PC-9 (cell line): ENCODE measurements around the gene UTP25. TPM values are rescaled to one million over a fixed set of nuclear protein-coding genes. Genes with fewer than 3 reads are reported as not detected.

Experiments used
- BruUV-seq: library from RNA; stranded (reverse); fragments of 400-500 nt; replicated peaks from 2 replicates; lab custom pipeline; 2021; lab: Mats Ljungman, UMichigan
- CTCF ChIA-PET: fragments of 300-600 bp; sonication (Branson Sonifier 250); formaldehyde crosslinking; loops from one replicate; lab custom pipeline; 2022; ENCODE audit warnings: antibody characterized with exemption; lab: Charles Lee
- POLR2A ChIA-PET: fragments of 300-600 bp; sonication (Branson Sonifier 250); formaldehyde crosslinking; loops from one replicate; lab custom pipeline; 2022; ENCODE audit warnings: antibody characterized with exemption; ENCODE audit not compliant: unreplicated experiment; lab: Charles Lee
- DNase-seq, 2 experiments: peaks; one replicate each; pipeline versions ENCODE4 v3.0.0 to v3.0.0-alpha.2; 2015 to 2022; ENCODE audit warnings: mixed read lengths in 1 of 2
- H2AFZ ChIP-seq: fragments of 200-600 bp; sonication (generic); 2 replicates; pipeline ENCODE4 v1.8.1; 2017; ENCODE audit warnings: antibody characterized with exemption
- H3F3A ChIP-seq: fragments of 200-600 bp; sonication (generic); 2 replicates; pipeline ENCODE4 v1.8.1; 2017; ENCODE audit warnings: antibody characterized with exemption, mild to moderate bottlenecking, low read depth; ENCODE audit not compliant: insufficient read depth
- H3K27ac ChIP-seq: fragments of 200-600 bp; sonication (generic); 2 replicates; pipeline ENCODE4 v1.6.1; 2016; ENCODE audit warnings: mixed run types
- H3K27me3 ChIP-seq: fragments of 200-600 bp; sonication (generic); 2 replicates; pipeline ENCODE4 v1.6.1; 2016; ENCODE audit warnings: low read depth, mixed run types; ENCODE audit not compliant: insufficient read depth
- H3K36me3 ChIP-seq: fragments of 200-600 bp; sonication (generic); 2 replicates; pipeline ENCODE4 v1.6.1; 2016; ENCODE audit warnings: low read depth, mixed run types
- H3K4me1 ChIP-seq: fragments of 200-600 bp; sonication (generic); replicated peaks from 2 replicates; pipeline ENCODE4 v1.6.1; 2016; ENCODE audit warnings: mixed run types; ENCODE audit not compliant: insufficient read depth
- H3K4me2 ChIP-seq: fragments of 200-600 bp; sonication (generic); 2 replicates; pipeline ENCODE4 v1.6.1; 2017; ENCODE audit warnings: mixed run types
- H3K4me3 ChIP-seq: fragments of 200-600 bp; sonication (generic); 2 replicates; pipeline ENCODE4 v1.6.1; 2016; ENCODE audit warnings: mixed run types
- H3K79me2 ChIP-seq: fragments of 200-600 bp; sonication (generic); 2 replicates; pipeline ENCODE4 v1.6.1; 2017; ENCODE audit warnings: low read depth, mixed run types
- H3K9me2 ChIP-seq: fragments of 200-600 bp; sonication (generic); 2 replicates; pipeline ENCODE4 v1.8.1; 2017; ENCODE audit warnings: mild to moderate bottlenecking; ENCODE audit not compliant: insufficient read depth
- H3K9me3 ChIP-seq: fragments of 200-600 bp; sonication (generic); 2 replicates; pipeline ENCODE4 v1.8.1; 2016; ENCODE audit warnings: low read depth; ENCODE audit not compliant: insufficient read depth
- H4K20me1 ChIP-seq: fragments of 200-600 bp; sonication (generic); 2 replicates; pipeline ENCODE4 v1.8.1; 2017; ENCODE audit not compliant: insufficient read depth
- CTCF ChIP-seq: fragments of 200-600 bp; sonication (generic); conservative IDR thresholded peaks from 2 replicates; pipeline ENCODE4 v1.6.1; 2017; ENCODE audit warnings: mixed run types, antibody characterized with exemption, mild to moderate bottlenecking, moderate library complexity
- EZH2 ChIP-seq: fragments of 200-600 bp; sonication (generic); IDR thresholded peaks from 2 replicates; pipeline ENCODE4 v1.8.0; 2017; ENCODE audit warnings: antibody characterized with exemption, low read depth
- intact Hi-C: fragments of 100-400 bp; cut with micrococcal nuclease; formaldehyde crosslinking; loops from one replicate; pipeline ENCODE4 v1.10.0; 2022; ENCODE audit not compliant: unreplicated experiment
- total RNA-seq: library from RNA; stranded (reverse); gene quantifications from 2 replicates; pipeline ENCODE4 v1.2.3, GENCODE V29; 2021

UTP25 gene
- total RNA-seq, 1 experiment from 2014 or later: 9.3 TPM

GRCh38 chr1:209822706-209823105 is 5.1 kb upstream of the UTP25 start:
- no TSS peak for BruUV-seq
- no peaks in the 10 kb centered on the region for H3K27me3 ChIP-seq
- DNase-seq: no peak
- peak overlapping the region; percentile 25; the same call in 1 of the 2 replicates for H3K4me2 ChIP-seq
- H3F3A ChIP-seq: peaks cover 13% of the 10 kb centered on the region; the same call in 1 of the 2 replicates
- no peaks in the 10 kb centered on the region for H3K79me2 ChIP-seq
- TF ChIP-seq EZH2: no peak
- no peak for TF ChIP-seq CTCF
- H3K4me3 ChIP-seq: no peak overlapping the region
- no peaks in the 10 kb centered on the region for H3K36me3 ChIP-seq
- ChIA-PET POLR2A (no interaction called here), CTCF (interaction anchor here (0.6 to 1.7 kb wide), 6 partner anchors 15 to 233 kb away, joined by 3 to 12 read pairs (median 4); partner anchors contain the start of gene IRF6)
- H3K9me3 ChIP-seq: no peaks in the 10 kb centered on the region
- no peak overlapping the region for H2AFZ ChIP-seq
- H3K4me1 ChIP-seq: peaks cover 4% of the 10 kb centered on the region; the same call in 1 of the 2 replicates
- H4K20me1 ChIP-seq: no peaks in the 10 kb centered on the region
- intact Hi-C loops: loop anchor here (5.0 to 10.0 kb wide), 2 partner anchors 75 to 248 kb away; no protein-coding TSS in a partner anchor
- no peak overlapping the region for H3K27ac ChIP-seq
- no peaks in the 10 kb centered on the region for H3K9me2 ChIP-seq

- no peaks in the 10 kb centered on the region for H3K36me3 ChIP-seq
- intact Hi-C loops: loop anchor here (5.0 to 10.0 kb wide), 2 partner anchors 76 to 249 kb away; no protein-coding TSS in a partner anchor
Observed at GRCh38 chr1:209823143-209824041, 4.4 kb upstream of the UTP25 start.

More at GRCh38 chr1:209823143-209824041, 4.4 kb upstream of the UTP25 start:
- Histone ChIP-seq H3K27me3 (no peaks in the 10 kb centered on the region), H2AFZ (no peak overlapping the region), H3K27ac (no peak overlapping the region), H3F3A (peaks cover 13% of the 10 kb centered on the region; the same call in 1 of the 2 replicates), H3K79me2 (peaks cover 5% of the 10 kb centered on the region), H3K4me1 (peaks cover 4% of the 10 kb centered on the region; the same call in 1 of the 2 replicates), H3K4me3 (no peak overlapping the region), H3K9me2 (no peaks in the 10 kb centered on the region), H3K9me3 (no peaks in the 10 kb centered on the region), H4K20me1 (no peaks in the 10 kb centered on the region), H3K4me2 (peak overlapping the region; percentile 25; the same call in 1 of the 2 replicates)
- no peak for DNase-seq
- TF ChIP-seq CTCF (peak; percentile 87), EZH2 (no peak)
- CTCF ChIA-PET: interaction anchor here (0.6 to 1.7 kb wide), 6 partner anchors 15 to 232 kb away, joined by 3 to 12 read pairs (median 4); partner anchors contain the start of gene IRF6
- no TSS peak for BruUV-seq
- POLR2A ChIA-PET: interaction anchor here (0.6 kb wide), 1 partner anchor 47 kb away, joined by 4 read pairs; no protein-coding TSS in a partner anchor
